ENCODE data around the gene MAP1B.

- TF ChIP-seq, protein P1, sequence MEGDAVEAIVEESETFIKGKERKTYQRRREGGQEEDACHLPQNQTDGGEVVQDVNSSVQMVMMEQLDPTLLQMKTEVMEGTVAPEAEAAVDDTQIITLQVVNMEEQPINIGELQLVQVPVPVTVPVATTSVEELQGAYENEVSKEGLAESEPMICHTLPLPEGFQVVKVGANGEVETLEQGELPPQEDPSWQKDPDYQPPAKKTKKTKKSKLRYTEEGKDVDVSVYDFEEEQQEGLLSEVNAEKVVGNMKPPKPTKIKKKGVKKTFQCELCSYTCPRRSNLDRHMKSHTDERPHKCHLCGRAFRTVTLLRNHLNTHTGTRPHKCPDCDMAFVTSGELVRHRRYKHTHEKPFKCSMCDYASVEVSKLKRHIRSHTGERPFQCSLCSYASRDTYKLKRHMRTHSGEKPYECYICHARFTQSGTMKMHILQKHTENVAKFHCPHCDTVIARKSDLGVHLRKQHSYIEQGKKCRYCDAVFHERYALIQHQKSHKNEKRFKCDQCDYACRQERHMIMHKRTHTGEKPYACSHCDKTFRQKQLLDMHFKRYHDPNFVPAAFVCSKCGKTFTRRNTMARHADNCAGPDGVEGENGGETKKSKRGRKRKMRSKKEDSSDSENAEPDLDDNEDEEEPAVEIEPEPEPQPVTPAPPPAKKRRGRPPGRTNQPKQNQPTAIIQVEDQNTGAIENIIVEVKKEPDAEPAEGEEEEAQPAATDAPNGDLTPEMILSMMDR (optimal IDR thresholded peaks at IDR 0.05 in 1 of 3, IDR thresholded peaks at IDR 0.05 in 1 of 3, conservative IDR thresholded peaks at IDR 0.05 in 1 of 3; ENCODE audit: extremely low read depth in 1 of 3, insufficient read depth in 2 of 3, low read length in 3 of 3): no peak
- no peak for TF ChIP-seq EZH2 (IDR thresholded peaks at IDR 0.05; ENCODE audit: low read length)
These were observed 18.1 kb downstream of the MAP1B start for GRCh38 chr5:72125271-72125940.
